Smooth muscle cell (in vitro differentiated cells): ENCODE data around the gene GATB. TPM values are rescaled to one million over a fixed set of nuclear protein-coding genes. Genes with fewer than 3 reads are reported as not detected.

Experiments
- DNase-seq: peaks from one replicate; lab custom pipeline; 2025; ENCODE audit not compliant: unreplicated experiment; lab: John Stamatoyannopoulos, UW
- H2AFZ ChIP-seq: fragments of 200-600 bp; sonication (generic); 2 replicates; pipeline ENCODE4 v1.6.0; 2016; ENCODE audit warnings: antibody characterized with exemption, low read depth, mild to moderate bottlenecking
- H3F3A ChIP-seq: fragments of 200-600 bp; sonication (generic); 2 replicates; pipeline ENCODE4 v1.6.0; 2017; ENCODE audit warnings: antibody characterized with exemption, low read depth
- H3K27ac ChIP-seq: fragments of 200-600 bp; sonication (generic); 2 replicates; pipeline ENCODE4 v1.5.1; 2016; ENCODE audit warnings: low read depth, mild to moderate bottlenecking
- H3K27me3 ChIP-seq: fragments of 200-600 bp; sonication (generic); 2 replicates; pipeline ENCODE4 v1.6.1; 2016; ENCODE audit warnings: low read depth, mild to moderate bottlenecking
- H3K36me3 ChIP-seq: fragments of 200-600 bp; sonication (generic); 2 replicates; pipeline ENCODE4 v1.5.1; 2016; ENCODE audit warnings: low read depth
- H3K4me1 ChIP-seq: fragments of 200-600 bp; sonication (generic); 2 replicates; pipeline ENCODE4 v1.5.1; 2016; ENCODE audit warnings: low read depth
- H3K4me2 ChIP-seq: fragments of 200-600 bp; sonication (generic); 2 replicates; pipeline ENCODE4 v1.6.0; 2016; ENCODE audit warnings: mild to moderate bottlenecking
- H3K4me3 ChIP-seq: fragments of 200-600 bp; sonication (generic); 2 replicates; pipeline ENCODE4 v1.5.1; 2016; ENCODE audit warnings: mild to moderate bottlenecking
- H3K79me2 ChIP-seq: fragments of 200-600 bp; sonication (generic); 2 replicates; pipeline ENCODE4 v1.6.0; 2016; ENCODE audit warnings: low read depth, mild to moderate bottlenecking
- H3K9ac ChIP-seq: fragments of 200-600 bp; sonication (generic); 2 replicates; pipeline ENCODE4 v1.6.0; 2016; ENCODE audit warnings: low read depth
- H3K9me3 ChIP-seq: fragments of 200-600 bp; sonication (generic); replicated peaks from 2 replicates; pipeline ENCODE4 v1.5.1; 2016; ENCODE audit warnings: low read depth
- H4K20me1 ChIP-seq: fragments of 200-600 bp; sonication (generic); 2 replicates; pipeline ENCODE4 v1.6.0; 2016; ENCODE audit warnings: low read depth
- WGBS: methylation state at CpG from one replicate; pipeline ENCODE4 v1.1.7; 2016; ENCODE audit warnings: low lambda C conversion rate; 5-methylcytosine and 5-hydroxymethylcytosine counted together
- polyA plus RNA-seq: library from polyadenylated mRNA; unstranded; fragments of >200 nt; fragmentation: Nextera tagmentation; extraction: Ambion mirVana; gene quantifications from 2 replicates; pipeline ENCODE4 v1.2.1, GENCODE V29; 2016
- total RNA-seq: library from RNA; depleted of rRNA; stranded (reverse); fragments of >200 nt; gene quantifications from 2 replicates; pipeline ENCODE4 v1.2.3, GENCODE V29; 2014
- TF ChIP-seq, protein P1 (sequence below): fragments of 200-600 bp; sonication (generic); IDR thresholded peaks from 2 replicates; pipeline ENCODE4 v1.5.1; 2017; ENCODE audit warnings: borderline replicate concordance, mild to moderate bottlenecking, antibody characterized with exemption; ENCODE audit not compliant: insufficient read depth, poor library complexity, severe bottlenecking

The GATB gene
- total and polyA plus RNA-seq, 2 experiments from 2014 or later, result 15.7 to 17.6 TPM

DNA sequence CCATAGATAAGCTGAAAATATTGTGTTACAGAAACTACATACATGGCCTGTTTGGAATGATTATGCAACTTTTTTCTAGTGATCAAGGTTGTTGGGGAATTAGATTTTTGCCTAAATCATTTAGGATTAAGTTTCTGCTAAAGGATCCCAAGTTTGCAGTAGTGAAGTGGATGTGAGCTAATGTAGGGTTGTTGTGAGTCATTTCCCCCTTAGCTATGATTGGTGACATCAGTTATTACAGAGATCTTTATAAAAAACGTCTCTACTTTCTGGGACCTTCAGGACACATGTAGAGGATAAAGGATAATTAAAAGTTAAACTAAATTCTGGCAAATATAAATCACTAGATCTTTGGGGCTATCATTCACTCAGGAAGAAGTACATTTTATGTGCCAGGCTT lies 133.3 kb downstream of the GATB start:
- 24% methylated on average over 1 of the region's 1 CpG for whole genome bisulfite sequencing
- Histone ChIP-seq H3K27me3 (peaks cover 8% of the 10 kb centered on the region), H3K36me3 (no peaks in the 10 kb centered on the region), H3F3A (no peaks in the 10 kb centered on the region), H3K4me2 (no peak overlapping the region), H3K79me2 (no peaks in the 10 kb centered on the region), H3K9me3 (no peaks in the 10 kb centered on the region), H3K4me3 (no peak overlapping the region), H3K27ac (no peak overlapping the region), H3K4me1 (peaks cover 5% of the 10 kb centered on the region), H3K9ac (no peak overlapping the region), H2AFZ (no peak overlapping the region), H4K20me1 (no peaks in the 10 kb centered on the region)
- TF ChIP-seq, protein P1, sequence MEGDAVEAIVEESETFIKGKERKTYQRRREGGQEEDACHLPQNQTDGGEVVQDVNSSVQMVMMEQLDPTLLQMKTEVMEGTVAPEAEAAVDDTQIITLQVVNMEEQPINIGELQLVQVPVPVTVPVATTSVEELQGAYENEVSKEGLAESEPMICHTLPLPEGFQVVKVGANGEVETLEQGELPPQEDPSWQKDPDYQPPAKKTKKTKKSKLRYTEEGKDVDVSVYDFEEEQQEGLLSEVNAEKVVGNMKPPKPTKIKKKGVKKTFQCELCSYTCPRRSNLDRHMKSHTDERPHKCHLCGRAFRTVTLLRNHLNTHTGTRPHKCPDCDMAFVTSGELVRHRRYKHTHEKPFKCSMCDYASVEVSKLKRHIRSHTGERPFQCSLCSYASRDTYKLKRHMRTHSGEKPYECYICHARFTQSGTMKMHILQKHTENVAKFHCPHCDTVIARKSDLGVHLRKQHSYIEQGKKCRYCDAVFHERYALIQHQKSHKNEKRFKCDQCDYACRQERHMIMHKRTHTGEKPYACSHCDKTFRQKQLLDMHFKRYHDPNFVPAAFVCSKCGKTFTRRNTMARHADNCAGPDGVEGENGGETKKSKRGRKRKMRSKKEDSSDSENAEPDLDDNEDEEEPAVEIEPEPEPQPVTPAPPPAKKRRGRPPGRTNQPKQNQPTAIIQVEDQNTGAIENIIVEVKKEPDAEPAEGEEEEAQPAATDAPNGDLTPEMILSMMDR, result no peak
- DNase-seq, result no peak

DNA sequence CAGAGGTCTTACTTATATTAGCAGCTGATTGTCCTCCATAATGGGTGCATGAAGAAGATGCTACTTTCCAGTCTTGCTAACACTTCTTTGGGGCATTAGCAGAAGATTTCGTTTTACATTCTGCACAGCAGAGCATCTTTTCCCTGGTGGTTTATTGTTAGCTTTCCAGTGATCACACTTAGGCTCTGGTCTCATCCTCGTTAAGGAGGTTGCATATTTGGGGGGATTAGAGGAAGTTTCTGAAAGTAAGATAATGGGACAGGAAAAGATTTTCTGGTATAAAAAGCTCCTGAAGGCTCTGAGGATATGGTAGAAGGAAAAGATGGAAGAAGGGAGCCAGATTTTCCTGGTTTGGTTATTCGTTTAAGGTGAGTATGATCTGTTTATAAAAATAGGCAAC lies 134.1 kb downstream of the GATB start:
- WGBS, result 44% methylated on average over 3 of the region's 3 CpGs

DNA sequence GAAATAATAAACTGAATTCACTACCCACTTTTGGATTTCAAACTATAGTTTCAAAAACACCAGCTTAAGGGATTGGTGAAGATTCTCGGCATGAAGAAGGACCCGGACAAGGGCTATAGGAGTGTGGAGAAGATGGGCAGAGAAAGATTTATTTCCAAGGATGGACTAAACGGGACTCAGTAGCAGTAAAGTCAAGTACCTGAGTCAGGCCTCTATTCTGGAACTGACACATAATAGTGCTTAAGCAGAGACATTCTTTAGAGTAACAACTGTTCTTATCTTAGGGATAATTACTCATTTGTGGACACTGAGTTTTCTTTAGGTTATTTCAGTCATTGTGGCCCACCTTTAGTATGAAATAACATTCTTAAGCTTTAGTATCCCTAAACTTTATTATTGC lies 134.6 kb downstream of the GATB start:
- H3K4me2 ChIP-seq, result no peak overlapping the region
- H2AFZ ChIP-seq, result no peak overlapping the region
- H3K36me3 ChIP-seq, result no peaks in the 10 kb centered on the region
- peaks cover 5% of the 10 kb centered on the region for H3K4me1 ChIP-seq
- no peaks in the 10 kb centered on the region for H3F3A ChIP-seq
- no peaks in the 10 kb centered on the region for H3K9me3 ChIP-seq
- TF ChIP-seq, protein P1, result no peak
- H3K79me2 ChIP-seq, result no peaks in the 10 kb centered on the region
- H4K20me1 ChIP-seq, result no peaks in the 10 kb centered on the region
- no peak overlapping the region for H3K4me3 ChIP-seq
- no peak for DNase-seq
- whole genome bisulfite sequencing, result 85% methylated on average over 3 of the region's 3 CpGs
- H3K9ac ChIP-seq, result no peak overlapping the region
- H3K27me3 ChIP-seq, result peaks cover 9% of the 10 kb centered on the region
- H3K27ac ChIP-seq, result no peak overlapping the region

More for the DNA sequence above, 134.1 kb downstream of the GATB start:
- no peak overlapping the region for H2AFZ ChIP-seq
- H3K9ac ChIP-seq, result no peak overlapping the region
- DNase-seq, result no peak
- H3F3A ChIP-seq, result no peaks in the 10 kb centered on the region
- no peak overlapping the region for H3K27ac ChIP-seq
- no peak overlapping the region for H3K4me3 ChIP-seq
- TF ChIP-seq, protein P1, result no peak
- no peaks in the 10 kb centered on the region for H3K36me3 ChIP-seq
- H3K27me3 ChIP-seq, result peaks cover 9% of the 10 kb centered on the region
- H3K9me3 ChIP-seq, result no peaks in the 10 kb centered on the region
- no peaks in the 10 kb centered on the region for H3K79me2 ChIP-seq
- no peak overlapping the region for H3K4me2 ChIP-seq
- H4K20me1 ChIP-seq, result no peaks in the 10 kb centered on the region
- peaks cover 5% of the 10 kb centered on the region for H3K4me1 ChIP-seq
